HCT116 (cell line): ENCODE data around the gene CSRP1. TPM values are rescaled to one million over a fixed set of nuclear protein-coding genes. Genes with fewer than 3 reads are reported as not detected.

Source experiments
- ATAC-seq: fragments of 200-7000 bp; cut with Tn5 transposase; 2 replicates; pipeline ENCODE4 v1.9.1; 2020; ENCODE audit warnings: mild to moderate bottlenecking, moderate library complexity
- BruUV-seq: library from RNA; stranded (reverse); fragments of 400-500 nt; replicated peaks from 2 replicates; lab custom pipeline; 2021; lab: Mats Ljungman, UMichigan
- CTCF ChIA-PET: fragments of 300-600 bp; sonication (Branson Sonifier 250); formaldehyde crosslinking; loops from one replicate; lab custom pipeline; 2021; ENCODE audit warnings: antibody characterized with exemption; lab: Charles Lee
- POLR2A ChIA-PET: fragments of 300-600, 350-600 bp; sonication (Branson Sonifier 250); formaldehyde crosslinking; loops from one replicate; lab custom pipeline; 2021; ENCODE audit warnings: antibody characterized with exemption; lab: Charles Lee
- RAD21 ChIA-PET, 2 experiments: fragments of 300-600 bp; sonication (Branson Sonifier 250); formaldehyde crosslinking; loops; one replicate each; lab custom pipeline; 2023; ENCODE audit warnings: low total read pairs in 2 of 2; ENCODE audit not compliant: uncharacterized antibody in 2 of 2, unreplicated experiment in 2 of 2, low non-redundant PET in 1 of 2; lab: Charles Lee
- DNase-seq: peaks from one replicate; pipeline ENCODE4 v3.0.0-alpha.2; 2010; ENCODE audit warnings: low read depth, low spot score
- H2AFZ ChIP-seq: fragments of 200-600 bp; shearing (Covaris generic), sonication (generic); 2 replicates; pipeline ENCODE4 v1.6.1; 2017; ENCODE audit warnings: low read depth, mixed run types, mixed read lengths, antibody characterized with exemption, low read length; ENCODE audit not compliant: poor library complexity, severe bottlenecking
- H3K27ac ChIP-seq: 2 replicates; pipeline ENCODE4 v1.5.1; 2012; ENCODE audit warnings: low read depth, low read length
- H3K27me3 ChIP-seq: fragments of 200-600 bp; sonication (generic); 2 replicates; pipeline ENCODE4 v1.6.1; 2016; ENCODE audit warnings: mixed run types, low read length, mixed read lengths; ENCODE audit not compliant: insufficient read depth
- H3K36me3 ChIP-seq, 2 experiments: fragments of 200-500 bp in 1 of 2; fragments of 200-600 bp in 1 of 2; sonication (Bioruptor generic) in 1 of 2; sonication (generic) in 1 of 2; 2 replicates each; pipeline versions ENCODE4 v1.5.1 to v1.6.1; 2014 to 2016; ENCODE audit warnings: low read length in 2 of 2, inconsistent platforms in 1 of 2, mixed read lengths in 1 of 2, mixed run types in 1 of 2; ENCODE audit not compliant: insufficient read depth in 2 of 2, control insufficient read depth in 1 of 2
- H3K4me1 ChIP-seq, 2 experiments: fragments of 200-600 bp in 1 of 2; sonication (generic) in 1 of 2; 2 replicates each; pipeline versions ENCODE4 v1.5.1 to v1.6.1; 2012 to 2017; ENCODE audit warnings: low read length in 2 of 2, inconsistent platforms in 1 of 2, mild to moderate bottlenecking in 1 of 2, mixed read lengths in 1 of 2, mixed run types in 1 of 2, moderate library complexity in 1 of 2; ENCODE audit not compliant: insufficient read depth in 2 of 2, control insufficient read depth in 1 of 2
- H3K4me2 ChIP-seq: fragments of 200-600 bp; sonication (generic); 2 replicates; pipeline ENCODE4 v1.6.1; 2017; ENCODE audit warnings: mixed run types, low read length, mixed read lengths
- H3K4me3 ChIP-seq, 2 experiments: fragments of 200-600 bp in 1 of 2; sonication (generic) in 1 of 2; replicated peaks in 1 of 2; 2 replicates each; pipeline ENCODE4 v1.5.1; 2011 to 2016; ENCODE audit warnings: low read length in 2 of 2, control low read depth in 1 of 2, low read depth in 1 of 2, mild to moderate bottlenecking in 1 of 2, mixed read lengths in 1 of 2, mixed run types in 1 of 2
- H3K79me2 ChIP-seq: fragments of 200-600 bp; sonication (generic); 2 replicates; pipeline ENCODE4 v1.6.1; 2017; ENCODE audit warnings: mild to moderate bottlenecking, mixed run types, low read length, moderate library complexity, mixed read lengths; ENCODE audit not compliant: insufficient read depth
- H3K9ac ChIP-seq: fragments of 200-600 bp; sonication (generic); 2 replicates; pipeline ENCODE4 v1.6.1; 2016; ENCODE audit warnings: low read length, mixed read lengths
- H3K9me2 ChIP-seq: fragments of 200-600 bp; sonication (generic), shearing (Covaris generic); 2 replicates; pipeline ENCODE4 v1.6.1; 2017; ENCODE audit warnings: mixed run types, mild to moderate bottlenecking, moderate library complexity; ENCODE audit not compliant: insufficient read depth
- H3K9me3 ChIP-seq, 2 experiments: fragments of 200-500 bp in 1 of 2; fragments of 200-600 bp in 1 of 2; sonication (Bioruptor generic) in 1 of 2; sonication (generic) in 1 of 2; 2 replicates each; pipeline ENCODE4 v1.6.1; 2014 to 2017; ENCODE audit warnings: low read length in 2 of 2, mixed read lengths in 2 of 2, inconsistent platforms in 1 of 2, low read depth in 1 of 2, mild to moderate bottlenecking in 1 of 2, mixed run types in 1 of 2, moderate library complexity in 1 of 2; ENCODE audit not compliant: control insufficient read depth in 1 of 2, insufficient read depth in 1 of 2
- H4K20me1 ChIP-seq: fragments of 200-600 bp; sonication (generic), shearing (Covaris generic); 2 replicates; pipeline ENCODE4 v1.6.1; 2017; ENCODE audit warnings: mixed run types, mild to moderate bottlenecking, moderate library complexity; ENCODE audit not compliant: insufficient read depth
- CBX3 ChIP-seq: IDR thresholded peaks from 2 replicates; pipeline ENCODE4 v1.6.1; 2012; ENCODE audit warnings: low read depth
- CEBPB ChIP-seq: IDR thresholded peaks from 2 replicates; pipeline ENCODE4 v1.6.1; 2012; ENCODE audit warnings: low read depth
- CTCF ChIP-seq, 3 experiments: fragments of 200-600 bp in 1 of 3; sonication (generic) in 1 of 3; IDR thresholded peaks in 2 of 3; conservative IDR thresholded peaks in 1 of 3; 2 replicates each; pipeline ENCODE4 v1.5.1; 2012 to 2017; ENCODE audit warnings: low read depth in 2 of 3, low read length in 2 of 3, antibody characterized with exemption in 1 of 3, borderline replicate concordance in 1 of 3, control low read depth in 1 of 3, mild to moderate bottlenecking in 1 of 3, mixed read lengths in 1 of 3, mixed run types in 1 of 3, moderate library complexity in 1 of 3; ENCODE audit not compliant: insufficient read depth in 1 of 3
- EZH2phosphoT487 ChIP-seq: fragments of 200-600 bp; IDR thresholded peaks from 2 replicates; pipeline ENCODE4 v1.6.1; 2018; ENCODE audit warnings: antibody characterized with exemption, borderline replicate concordance
- FOSL1 ChIP-seq: IDR thresholded peaks from 2 replicates; pipeline ENCODE4 v1.6.1; 2012; ENCODE audit warnings: low read depth
- JUND ChIP-seq: IDR thresholded peaks from 2 replicates; pipeline ENCODE4 v1.6.1; 2012
- POLR2A ChIP-seq: IDR thresholded peaks from 2 replicates; pipeline ENCODE4 v1.7.0; 2011; ENCODE audit warnings: borderline replicate concordance; ENCODE audit not compliant: insufficient read depth, insufficient read length; ENCODE audit errors: extremely low read depth
- POLR2AphosphoS5 ChIP-seq: IDR thresholded peaks from 2 replicates; pipeline ENCODE4 v1.6.1; 2011; ENCODE audit warnings: mild to moderate bottlenecking, low read depth, low read length, moderate library complexity
- RAD21 ChIP-seq: IDR thresholded peaks from 2 replicates; pipeline ENCODE4 v1.6.1; 2012; ENCODE audit warnings: low read depth, mild to moderate bottlenecking
- SRF ChIP-seq: IDR thresholded peaks from 2 replicates; pipeline ENCODE4 v1.6.1; 2012; ENCODE audit warnings: low read depth
- TCF7L2 ChIP-seq: IDR thresholded peaks from 2 replicates; pipeline ENCODE4 v1.7.0; 2011; ENCODE audit warnings: borderline replicate concordance, inconsistent platforms; ENCODE audit not compliant: insufficient read depth, insufficient read length; ENCODE audit errors: extremely low read depth
- YY1 ChIP-seq: IDR thresholded peaks from 2 replicates; pipeline ENCODE4 v1.6.1; 2011; ENCODE audit warnings: low read length, low read depth, moderate library complexity, mild to moderate bottlenecking; ENCODE audit not compliant: insufficient replicate concordance; ENCODE audit errors: extremely low read depth
- ZNF274 ChIP-seq: fragments of 200-500 bp; sonication (Bioruptor generic); IDR thresholded peaks from 2 replicates; pipeline ENCODE4 v1.6.1; 2014; ENCODE audit warnings: mild to moderate bottlenecking, low read depth, low read length, inconsistent platforms
- intact Hi-C: fragments of 100-400 bp; cut with micrococcal nuclease; formaldehyde crosslinking; loops from 2 replicates; pipeline ENCODE4 v1.10.0; 2022
- total RNA-seq: library from RNA; stranded (reverse); gene quantifications from one replicate; pipeline ENCODE4 v1.2.1, GENCODE V29; 2021; ENCODE audit not compliant: unreplicated experiment
- TF ChIP-seq, protein P1 (sequence below): IDR thresholded peaks from 2 replicates; pipeline ENCODE4 v1.6.1; 2012; ENCODE audit warnings: low read depth
- TF ChIP-seq, protein P2 (sequence below): IDR thresholded peaks from 2 replicates; pipeline ENCODE4 v1.6.1; 2011; ENCODE audit warnings: mild to moderate bottlenecking, low read length, moderate library complexity; ENCODE audit not compliant: insufficient replicate concordance; ENCODE audit errors: extremely low read depth

Gene CSRP1
- total RNA-seq, 1 experiment from 2014 or later, result 51.7 TPM

DNA sequence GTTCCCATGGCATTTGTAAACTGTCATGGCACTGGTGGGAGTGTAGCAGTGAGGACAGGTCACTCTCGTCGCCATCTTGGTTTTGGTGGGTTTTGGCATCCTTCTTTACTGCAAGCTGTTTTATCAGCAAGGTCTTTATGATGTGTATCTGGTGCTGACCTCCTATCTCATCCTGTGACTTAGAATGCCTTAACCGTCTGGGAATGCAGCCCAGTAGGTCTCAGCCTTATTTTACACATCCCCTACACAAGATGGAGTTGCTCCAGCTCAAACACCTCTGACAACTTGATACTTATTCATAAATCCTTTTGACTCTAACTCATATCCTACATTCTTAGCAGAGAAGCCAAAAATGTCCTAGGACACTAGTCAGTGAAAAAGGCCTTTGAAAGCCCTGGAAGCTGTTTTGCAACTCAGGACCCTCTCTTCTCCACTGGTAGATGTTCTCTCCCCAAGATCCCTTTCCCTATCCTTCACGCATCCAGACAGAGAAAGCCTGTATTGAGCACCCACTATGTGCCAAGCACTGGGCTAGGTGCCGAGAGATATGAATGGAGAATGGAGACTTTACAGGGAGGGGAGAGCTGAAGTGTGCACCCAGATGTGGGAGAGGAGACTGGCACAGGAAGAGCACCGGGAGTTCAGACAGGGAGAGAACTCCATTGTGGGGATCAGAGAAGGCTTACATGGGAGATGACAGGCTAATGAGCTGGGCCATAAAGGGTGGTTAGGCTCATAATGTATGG lies 6.7 kb upstream of the CSRP1 start:
- Histone ChIP-seq H4K20me1 (no peaks in the 10 kb centered on the region), H3K27ac (no peak overlapping the region)

More for the DNA sequence above, 6.7 kb upstream of the CSRP1 start:
- DNase-seq, result no peak
- TF ChIP-seq SRF, result no peak
- no peak for TF ChIP-seq ZNF274
- TF ChIP-seq CEBPB, result no peak
- TF ChIP-seq, protein P1, sequence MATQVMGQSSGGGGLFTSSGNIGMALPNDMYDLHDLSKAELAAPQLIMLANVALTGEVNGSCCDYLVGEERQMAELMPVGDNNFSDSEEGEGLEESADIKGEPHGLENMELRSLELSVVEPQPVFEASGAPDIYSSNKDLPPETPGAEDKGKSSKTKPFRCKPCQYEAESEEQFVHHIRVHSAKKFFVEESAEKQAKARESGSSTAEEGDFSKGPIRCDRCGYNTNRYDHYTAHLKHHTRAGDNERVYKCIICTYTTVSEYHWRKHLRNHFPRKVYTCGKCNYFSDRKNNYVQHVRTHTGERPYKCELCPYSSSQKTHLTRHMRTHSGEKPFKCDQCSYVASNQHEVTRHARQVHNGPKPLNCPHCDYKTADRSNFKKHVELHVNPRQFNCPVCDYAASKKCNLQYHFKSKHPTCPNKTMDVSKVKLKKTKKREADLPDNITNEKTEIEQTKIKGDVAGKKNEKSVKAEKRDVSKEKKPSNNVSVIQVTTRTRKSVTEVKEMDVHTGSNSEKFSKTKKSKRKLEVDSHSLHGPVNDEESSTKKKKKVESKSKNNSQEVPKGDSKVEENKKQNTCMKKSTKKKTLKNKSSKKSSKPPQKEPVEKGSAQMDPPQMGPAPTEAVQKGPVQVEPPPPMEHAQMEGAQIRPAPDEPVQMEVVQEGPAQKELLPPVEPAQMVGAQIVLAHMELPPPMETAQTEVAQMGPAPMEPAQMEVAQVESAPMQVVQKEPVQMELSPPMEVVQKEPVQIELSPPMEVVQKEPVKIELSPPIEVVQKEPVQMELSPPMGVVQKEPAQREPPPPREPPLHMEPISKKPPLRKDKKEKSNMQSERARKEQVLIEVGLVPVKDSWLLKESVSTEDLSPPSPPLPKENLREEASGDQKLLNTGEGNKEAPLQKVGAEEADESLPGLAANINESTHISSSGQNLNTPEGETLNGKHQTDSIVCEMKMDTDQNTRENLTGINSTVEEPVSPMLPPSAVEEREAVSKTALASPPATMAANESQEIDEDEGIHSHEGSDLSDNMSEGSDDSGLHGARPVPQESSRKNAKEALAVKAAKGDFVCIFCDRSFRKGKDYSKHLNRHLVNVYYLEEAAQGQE, result no peak
- no peak for TF ChIP-seq JUND
- no peak for TF ChIP-seq POLR2AphosphoS5
- TF ChIP-seq TCF7L2, result no peak
- TF ChIP-seq FOSL1, result no peak
- TF ChIP-seq EZH2phosphoT487, result no peak
- TF ChIP-seq POLR2A, result no peak
- no peak for TF ChIP-seq CTCF (IDR thresholded peaks at IDR 0.05 in 2 of 3, conservative IDR thresholded peaks at IDR 0.05 in 1 of 3; ENCODE audit: borderline replicate concordance in 1 of 3, insufficient read depth in 1 of 3, low read depth in 2 of 3, low read length in 2 of 3)
- no peak for TF ChIP-seq RAD21
- no peak for TF ChIP-seq CBX3
- no peak for TF ChIP-seq YY1
- TF ChIP-seq, protein P2, sequence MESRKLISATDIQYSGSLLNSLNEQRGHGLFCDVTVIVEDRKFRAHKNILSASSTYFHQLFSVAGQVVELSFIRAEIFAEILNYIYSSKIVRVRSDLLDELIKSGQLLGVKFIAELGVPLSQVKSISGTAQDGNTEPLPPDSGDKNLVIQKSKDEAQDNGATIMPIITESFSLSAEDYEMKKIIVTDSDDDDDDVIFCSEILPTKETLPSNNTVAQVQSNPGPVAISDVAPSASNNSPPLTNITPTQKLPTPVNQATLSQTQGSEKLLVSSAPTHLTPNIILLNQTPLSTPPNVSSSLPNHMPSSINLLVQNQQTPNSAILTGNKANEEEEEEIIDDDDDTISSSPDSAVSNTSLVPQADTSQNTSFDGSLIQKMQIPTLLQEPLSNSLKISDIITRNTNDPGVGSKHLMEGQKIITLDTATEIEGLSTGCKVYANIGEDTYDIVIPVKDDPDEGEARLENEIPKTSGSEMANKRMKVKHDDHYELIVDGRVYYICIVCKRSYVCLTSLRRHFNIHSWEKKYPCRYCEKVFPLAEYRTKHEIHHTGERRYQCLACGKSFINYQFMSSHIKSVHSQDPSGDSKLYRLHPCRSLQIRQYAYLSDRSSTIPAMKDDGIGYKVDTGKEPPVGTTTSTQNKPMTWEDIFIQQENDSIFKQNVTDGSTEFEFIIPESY, result no peak
- ChIA-PET RAD21 (interaction anchor here (1.0 to 2.6 kb wide), 7 partner anchors 32 to 78 kb away, joined by 3 to 23 read pairs (median 12); no protein-coding TSS in a partner anchor), POLR2A (interaction anchor here (0.7 to 2.2 kb wide), 4 partner anchors 17 to 66 kb away, joined by 3 to 17 read pairs (median 3); no protein-coding TSS in a partner anchor), CTCF (interaction anchor here (0.6 to 8.8 kb wide), 37 partner anchors 9 to 460 kb away, joined by 3 to 194 read pairs (median 4); no protein-coding TSS in a partner anchor)
- no peaks in the 10 kb centered on the region for H3K9me3 ChIP-seq
- H3K4me1 ChIP-seq, result peaks cover 18 to 37% of the 10 kb centered on the region in 2 experiments; a peak in 3 of 4 replicates
- H3K27me3 ChIP-seq, result no peaks in the 10 kb centered on the region
- intact Hi-C loops, result loop anchor here (1.0 kb wide), 3 partner anchors 31 to 77 kb away; no protein-coding TSS in a partner anchor
- H3K4me3 ChIP-seq, result no peak overlapping the region
- no peak overlapping the region for H3K4me2 ChIP-seq
- no peaks in the 10 kb centered on the region for H3K36me3 ChIP-seq
- ATAC-seq, result no peak; the same call in 1 of the 2 replicates
- H3K9ac ChIP-seq, result no peak overlapping the region
- no TSS peak for BruUV-seq
- H3K79me2 ChIP-seq, result no peaks in the 10 kb centered on the region
- H2AFZ ChIP-seq, result no peak overlapping the region
- H3K9me2 ChIP-seq, result no peaks in the 10 kb centered on the region
